Measurements from ENCODE around the gene GNMT.
"Not testable (repeated sequence)": the region's sequence is repeated elsewhere in the genome, so short reads cannot be mapped to it uniquely, and the experiment has no call there.

- not testable (repeated sequence) for TF ChIP-seq CTCF (IDR thresholded peaks at IDR 0.05; ENCODE audit: insufficient read depth, low read length, poor library complexity, severe bottlenecking); EZH2phosphoT487 (conservative IDR thresholded peaks at IDR 0.05; ENCODE audit: low read length)
Observed at GRCh38 chr6:42954405-42954804, 6.1 kb upstream of the GNMT start.
